Right lobe of liver (tissue), 6 donors: ENCODE results near the gene CHRD. TPM values are rescaled to one million over a fixed set of nuclear protein-coding genes. Genes with fewer than 3 reads are reported as not detected.

Experiments used
- ATAC-seq, 4 donors: fragments of 200-7000 bp; cut with Tn5 transposase; one replicate each; pipeline ENCODE4 v1.9.1; 2020; ENCODE audit warnings: mild to moderate bottlenecking in 4 of 4, moderate library complexity in 4 of 4
- DNase-seq, 3 donors: peaks; one replicate each; pipeline ENCODE4 v3.0.0-alpha.2; 2020
- H3K27ac ChIP-seq, 3 donors: fragments of 200-600 bp; one replicate each; pipeline ENCODE4 v1.8.0; 2022
- H3K27me3 ChIP-seq, 2 donors: fragments of 200-600 bp; one replicate each; pipeline ENCODE4 v1.8.0; 2022
- H3K36me3 ChIP-seq, 4 donors: fragments of 200-600 bp; sonication (generic) in 1 of 4; one replicate each; pipeline versions ENCODE4 v1.5.1 to v1.8.0; 2017 to 2022; ENCODE audit warnings: control low read depth in 1 of 4
- H3K4me1 ChIP-seq, 4 donors: fragments of 200-600 bp; sonication (generic) in 1 of 4; one replicate each; pipeline versions ENCODE4 v1.5.1 to v1.8.0; 2017 to 2022; ENCODE audit warnings: control low read depth in 1 of 4
- H3K4me3 ChIP-seq, 3 donors: fragments of 200-600 bp; one replicate each; pipeline ENCODE4 v1.8.0; 2022
- H3K9me3 ChIP-seq, 4 donors: fragments of 200-600 bp; sonication (generic) in 1 of 4; one replicate each; pipeline versions ENCODE4 v1.5.1 to v1.8.0; 2017 to 2022; ENCODE audit warnings: control low read depth in 1 of 4
- CTCF ChIP-seq, 4 donors: fragments of 200-600 bp in 3 of 4; fragments of 450-650 bp in 1 of 4; IDR thresholded peaks; one replicate each; pipeline versions ENCODE4 v1.5.1 to v1.8.0; 2016 to 2022; ENCODE audit warnings: antibody characterized with exemption in 4 of 4, mild to moderate bottlenecking in 2 of 4
- POLR2A ChIP-seq: fragments of 450-650 bp; IDR thresholded peaks from one replicate; pipeline ENCODE4 v1.6.1; 2017; ENCODE audit warnings: antibody characterized with exemption, mild to moderate bottlenecking
- WGBS: methylation state at CpG from one replicate; pipeline ENCODE4 v1.1.6; 2018; ENCODE audit warnings: low coverage, low lambda C conversion rate; ENCODE audit not compliant: insufficient coverage; ENCODE audit errors: missing lambda C conversion rate; 5-methylcytosine and 5-hydroxymethylcytosine counted together
- intact Hi-C, 2 donors: fragments of 100-400 bp; cut with DNase I; formaldehyde crosslinking; loops; one replicate each; pipeline versions ENCODE4 v1.11.2 to v1.14.1; 2022
- total RNA-seq, 6 experiments: library from RNA; depleted of rRNA in 2 of 6; stranded (reverse); fragments of >200 nt in 2 of 6; fragmentation: NEBNext Ultra II Directional in 3 of 6; extraction: Animal tissue kit (Norgen Biotek cat#: 25700) in 3 of 6; gene quantifications; one replicate each; pipeline versions ENCODE4 v1.1.0 to v1.2.4, GENCODE V29; 2016 to 2023
- donor health status: DM: no; HTN: yes; CAD: no.
- donor health status: DM: no; HTN: no; CAD: no.
- donor health status: DM: no; HTN: no; CAD: no.
- donor health status: DM: no; HTN: yes; CAD: no.
- donor health status: DM: no; HTN: yes; CAD: no.

The CHRD gene
- total RNA-seq, 6 experiments from 2014 or later: 19.5 to 97.2 (median 64.8) TPM

- Histone ChIP-seq H3K9me3 (no peaks in the 10 kb centered on the region), H3K27me3 (no peaks in the 10 kb centered on the region), H3K27ac (no peak overlapping the region), H3K36me3 (no peaks in the 10 kb centered on the region), H3K4me1 (peaks cover 0 to 5% (median 2%) of the 10 kb centered on the region in 4 donors), H3K4me3 (no peak overlapping the region)
- intact Hi-C loops: no loop called here
- TF ChIP-seq POLR2A: no peak
- TF ChIP-seq CTCF (IDR thresholded peaks at IDR 0.05): peak; percentile 77 to 85 (median 77)
- DNase-seq (peak; percentile 66 to 73 (median 67)), ATAC-seq (peak; percentile 90 to 96 (median 94))
- 17% methylated on average over 7 of the region's 14 CpGs for WGBS
Measured at GRCh38 chr3:184417619-184418327, 37.9 kb downstream of the CHRD start.

GRCh38 chr3:184419171-184419570, 39.3 kb downstream of the CHRD start:
- TF ChIP-seq CTCF (IDR thresholded peaks at IDR 0.05) (no peak), POLR2A (no peak)
- peaks cover 0 to 5% (median 2%) of the 10 kb centered on the region in 4 donors for H3K4me1 ChIP-seq
- no peak for ATAC-seq
- WGBS: 33% methylated on average over 1 of the region's 5 CpGs
- H3K27ac ChIP-seq: no peak overlapping the region
- no peaks in the 10 kb centered on the region for H3K27me3 ChIP-seq
- intact Hi-C loops: no loop called here
- H3K4me3 ChIP-seq: no peak overlapping the region
- no peaks in the 10 kb centered on the region for H3K9me3 ChIP-seq
- DNase-seq: no peak
- H3K36me3 ChIP-seq: no peaks in the 10 kb centered on the region

GRCh38 chr3:184423561-184423960, 43.7 kb downstream of the CHRD start:
- no peak for ATAC-seq
- WGBS: 65% methylated on average over 3 of the region's 3 CpGs
- no peaks in the 10 kb centered on the region for H3K27me3 ChIP-seq
- no peak overlapping the region for H3K4me3 ChIP-seq
- H3K9me3 ChIP-seq: no peaks in the 10 kb centered on the region
- no peaks in the 10 kb centered on the region for H3K36me3 ChIP-seq
- TF ChIP-seq POLR2A (no peak), CTCF (IDR thresholded peaks at IDR 0.05) (no peak)
- intact Hi-C loops: no loop called here
- H3K4me1 ChIP-seq: no peaks in the 10 kb centered on the region
- no peak overlapping the region for H3K27ac ChIP-seq
- peak in 1 of 3 donors; percentile 11 for DNase-seq

GRCh38 chr3:184426691-184427141, 46.9 kb downstream of the CHRD start:
- 91% methylated on average over 4 of the region's 12 CpGs for WGBS
- H3K4me3 ChIP-seq: no peak overlapping the region
- H3K27me3 ChIP-seq: no peaks in the 10 kb centered on the region
- TF ChIP-seq POLR2A: no peak
- no peak for TF ChIP-seq CTCF (IDR thresholded peaks at IDR 0.05)
- H3K9me3 ChIP-seq: no peaks in the 10 kb centered on the region
- peak in 1 of 4 donors; percentile 62 for ATAC-seq
- intact Hi-C loops: no loop called here
- no peaks in the 10 kb centered on the region for H3K36me3 ChIP-seq
- H3K4me1 ChIP-seq: no peaks in the 10 kb centered on the region
- peak in 1 of 3 donors; percentile 31 for DNase-seq
- no peak overlapping the region for H3K27ac ChIP-seq
